A172 (cell line): Measurements from ENCODE around the gene SPPL2B. TPM values are rescaled to one million over a fixed set of nuclear protein-coding genes. Genes with fewer than 3 reads are reported as not detected.
A peak's percentile ranks its signal among the peaks of the same experiment; 100 is the strongest.

Experiments
- DNase-seq: peaks from one replicate; pipeline ENCODE4 v3.0.0-alpha.2; 2015; ENCODE audit warnings: low spot score
- total RNA-seq: library from RNA; depleted of rRNA; stranded (reverse); fragments of >200 nt; shearing (Covaris generic); gene quantifications from 2 replicates; pipeline ENCODE4 v1.2.3, GENCODE V29; 2014

SPPL2B gene
- total RNA-seq, 1 experiment from 2014 or later, result 60.7 TPM

- no peak for DNase-seq
Observed at GRCh38 chr19:2323707-2324106, 4.8 kb upstream of the SPPL2B start.

- no peak for DNase-seq
Observed at GRCh38 chr19:2324220-2324948, 4.1 kb upstream of the SPPL2B start.

DNA sequence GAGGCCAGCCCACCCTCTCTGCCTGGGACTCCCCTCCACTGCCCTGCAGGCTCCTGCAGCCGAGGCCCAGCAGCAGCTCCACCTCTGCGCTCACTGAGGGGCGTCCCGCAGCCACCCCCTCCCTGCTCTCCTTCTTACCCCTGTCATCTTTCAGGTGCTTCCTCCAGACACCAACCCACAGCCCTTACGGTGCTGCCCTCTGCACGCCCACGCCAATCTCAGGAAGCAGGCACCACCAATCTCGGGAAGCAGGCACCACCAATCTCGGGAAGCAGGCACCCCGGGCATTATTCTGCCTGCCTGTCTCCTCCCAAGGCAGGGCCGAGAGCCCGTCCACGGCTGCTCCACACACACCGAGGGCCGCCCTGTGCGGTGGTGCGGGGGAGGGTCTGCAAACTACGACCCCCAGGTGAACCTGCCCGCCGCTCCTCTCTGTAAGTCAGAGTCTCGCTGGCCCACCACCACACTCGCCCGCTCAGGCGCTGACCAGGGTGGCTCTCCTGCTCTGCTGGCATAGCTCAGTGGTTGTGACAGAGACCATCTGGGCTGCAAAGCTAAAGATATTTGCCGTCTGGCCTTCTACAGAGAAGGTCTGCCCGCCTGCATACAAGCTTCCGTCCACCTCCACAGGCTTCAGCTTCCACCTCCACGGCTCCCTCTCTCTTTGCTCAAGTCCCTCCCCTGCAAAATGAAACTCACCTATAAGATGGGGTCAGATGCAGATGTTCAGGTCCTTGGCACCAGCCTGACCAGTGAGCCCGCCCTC is 3.0 kb upstream of the SPPL2B start:
- no peak for DNase-seq

DNA sequence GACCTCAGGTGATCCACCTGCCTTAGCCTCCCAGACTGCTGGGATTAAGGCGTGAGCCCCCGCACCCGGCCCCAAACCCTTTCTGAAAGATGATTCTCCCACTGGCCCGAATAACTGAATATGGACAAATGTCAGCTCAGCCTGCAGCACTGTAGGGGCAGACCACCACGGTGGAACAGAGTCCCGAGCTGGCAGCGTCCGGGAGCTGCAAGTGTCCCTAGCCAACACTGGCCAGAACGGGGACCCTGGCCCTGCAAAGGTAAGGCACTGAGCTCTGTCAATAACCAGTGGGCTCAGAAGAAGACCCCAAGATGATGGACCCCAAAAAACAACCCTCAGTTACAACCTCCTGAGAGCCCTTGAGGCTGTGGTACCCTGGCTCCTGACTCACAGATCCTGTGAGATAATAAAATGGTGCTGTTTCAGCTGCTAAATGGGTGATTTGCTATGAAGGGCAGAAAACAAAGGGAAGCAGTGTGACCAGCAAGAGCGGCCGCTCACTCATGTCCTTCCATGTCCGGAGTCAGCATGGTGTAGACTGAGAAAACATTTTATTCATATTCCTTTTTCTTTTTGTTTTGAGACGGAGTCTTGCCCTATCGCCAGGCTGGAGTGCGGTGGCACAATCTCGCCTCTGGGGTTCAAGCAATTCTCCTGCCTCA is 1.7 kb upstream of the SPPL2B start:
- DNase-seq, result no peak

DNA sequence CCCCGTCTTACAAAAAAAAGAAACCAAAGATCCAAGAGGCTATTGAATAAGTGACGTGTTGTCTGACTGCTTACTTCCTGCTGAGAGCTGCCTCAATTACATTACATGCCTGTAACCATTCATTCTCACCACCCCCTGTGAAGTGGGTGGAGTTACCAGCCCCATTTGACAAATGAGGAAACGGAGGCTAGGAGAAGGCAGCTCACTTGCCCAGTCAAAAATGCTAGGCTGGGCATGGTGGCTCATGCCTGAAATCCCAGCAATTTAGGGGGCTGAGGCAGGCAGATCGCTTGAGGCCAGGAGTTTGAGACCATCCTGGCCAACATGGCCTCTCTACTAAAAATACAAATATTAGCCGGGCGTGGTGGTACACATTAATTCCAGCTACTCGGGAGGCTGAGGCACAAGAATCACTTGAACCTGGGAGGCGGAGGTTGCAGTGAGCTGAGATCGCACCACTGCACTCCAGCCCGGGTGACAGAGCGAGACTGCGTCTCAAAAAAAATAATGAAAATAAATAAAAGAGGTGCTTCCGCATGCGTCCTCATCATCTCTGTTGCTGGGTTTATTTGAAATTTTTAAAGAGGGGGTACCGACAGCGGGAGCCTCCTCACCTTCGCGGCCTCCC is 597 bp upstream of the SPPL2B start:
- DNase-seq, result peak; percentile 69

DNA sequence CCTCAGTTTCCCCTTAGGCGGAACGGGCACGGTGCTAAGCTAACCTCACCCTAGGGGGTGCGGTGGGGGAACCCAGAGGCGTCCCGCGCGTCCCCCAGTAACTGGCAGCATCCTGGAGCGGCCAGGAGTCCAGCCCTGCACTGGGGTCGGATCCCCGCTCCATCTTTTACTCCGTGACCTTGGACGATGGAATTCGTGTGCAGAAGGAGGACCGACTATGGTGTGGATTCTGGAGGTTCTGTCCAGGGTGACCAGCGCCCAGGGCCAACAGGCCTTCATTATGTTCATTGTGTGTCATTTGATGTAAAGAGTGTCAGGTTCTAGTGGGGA is 630 bp downstream of the SPPL2B start:
- DNase-seq, result no peak

GRCh38 chr19:2329501-2329916 is 1.0 kb downstream of the SPPL2B start:
- DNase-seq, result no peak

DNA sequence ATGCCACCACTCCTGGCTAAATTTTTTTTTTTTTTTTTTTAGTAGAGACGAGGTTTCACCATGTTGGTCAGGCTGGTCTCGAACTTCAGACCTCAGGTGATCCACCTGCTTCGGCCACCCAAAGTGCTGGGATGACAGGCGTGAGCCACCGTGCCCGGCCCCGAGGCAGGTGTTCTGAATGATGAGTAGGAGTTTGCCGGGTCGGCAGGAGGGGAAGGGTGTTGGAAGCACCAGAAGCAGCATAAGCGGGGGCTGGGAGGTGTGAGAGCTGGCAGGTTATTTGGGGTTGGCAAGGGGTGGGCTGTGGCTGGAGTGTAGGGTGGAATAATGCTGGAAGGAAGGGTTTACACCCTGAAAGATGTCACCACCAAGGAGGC is 1.8 kb downstream of the SPPL2B start:
- no peak for DNase-seq

DNA sequence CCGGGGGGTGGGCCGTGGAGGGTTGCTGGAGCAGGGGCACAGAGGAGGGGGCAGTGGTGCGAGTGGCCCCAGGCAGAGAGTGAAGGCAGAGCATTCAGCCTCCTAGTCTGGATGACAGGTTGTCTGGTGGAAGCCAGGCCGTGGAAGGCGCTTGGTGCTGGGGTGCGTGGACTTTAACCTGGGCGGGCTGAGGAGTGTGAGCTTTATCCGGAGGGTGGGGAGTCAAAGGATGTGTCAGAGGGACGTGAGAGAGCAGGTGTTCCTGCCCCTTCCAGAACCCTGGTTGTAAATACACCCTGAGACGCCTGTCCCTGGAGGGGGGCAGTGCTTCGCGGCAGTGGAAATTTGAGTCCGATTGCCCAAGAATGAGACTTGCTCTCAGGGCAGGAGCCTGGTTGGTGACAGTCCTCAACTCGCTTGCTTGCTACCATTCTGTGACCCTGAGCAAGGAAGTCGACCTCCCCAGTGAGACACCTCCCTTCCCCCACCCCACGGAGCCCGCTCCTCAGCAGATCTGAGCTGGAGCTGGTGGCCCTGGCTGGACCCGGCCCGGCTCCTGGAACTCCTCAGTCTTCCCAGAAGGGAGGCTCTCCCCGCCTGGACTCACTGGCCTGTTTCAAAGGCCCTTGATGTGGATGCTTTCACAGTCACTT is 2.3 kb downstream of the SPPL2B start:
- DNase-seq, result no peak

- no peak for DNase-seq
Observed at GRCh38 chr19:2331601-2332246, 3.2 kb downstream of the SPPL2B start.

DNA sequence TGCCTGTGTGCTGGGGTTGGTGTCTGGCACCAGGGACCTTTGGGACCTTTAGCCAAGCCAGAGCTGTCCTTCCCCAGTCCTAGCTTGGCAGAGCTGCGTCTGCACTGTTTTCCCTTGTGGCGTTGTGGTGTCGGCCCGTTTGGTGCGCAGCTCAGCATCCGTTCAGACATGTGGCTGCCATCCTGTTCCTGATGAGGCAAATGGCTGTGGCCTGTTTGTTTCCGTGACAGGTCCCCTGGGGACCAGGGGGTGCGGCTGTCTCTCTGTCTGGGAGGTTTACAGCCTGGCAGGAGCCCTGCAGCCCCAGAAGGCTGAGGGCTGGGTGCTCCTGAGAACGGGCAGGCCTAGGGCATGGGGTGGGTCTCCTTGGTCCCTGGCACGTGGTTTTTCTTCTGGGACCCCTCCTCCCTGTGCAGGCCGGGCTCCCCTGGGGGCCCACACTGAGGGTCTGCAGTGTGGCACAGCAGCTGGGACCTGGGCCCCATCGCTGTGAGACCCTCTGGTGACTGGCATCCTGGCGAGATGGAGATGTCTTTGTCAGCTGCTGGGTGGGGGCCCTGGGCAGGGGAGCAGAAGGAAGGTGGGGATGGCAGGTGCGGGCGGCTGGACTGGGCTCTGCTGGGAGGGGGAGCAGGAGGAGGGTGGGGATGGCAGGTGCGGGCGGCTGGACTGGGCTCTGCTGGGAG is 4.0 kb downstream of the SPPL2B start:
- DNase-seq, result no peak

GRCh38 chr19:2333027-2333806 is 4.7 kb downstream of the SPPL2B start:
- no peak for DNase-seq

- no peak for DNase-seq
Observed at GRCh38 chr19:2333807-2334211, 5.3 kb downstream of the SPPL2B start.

- DNase-seq, result no peak
Observed at GRCh38 chr19:2334426-2334825, 5.9 kb downstream of the SPPL2B start.

DNA sequence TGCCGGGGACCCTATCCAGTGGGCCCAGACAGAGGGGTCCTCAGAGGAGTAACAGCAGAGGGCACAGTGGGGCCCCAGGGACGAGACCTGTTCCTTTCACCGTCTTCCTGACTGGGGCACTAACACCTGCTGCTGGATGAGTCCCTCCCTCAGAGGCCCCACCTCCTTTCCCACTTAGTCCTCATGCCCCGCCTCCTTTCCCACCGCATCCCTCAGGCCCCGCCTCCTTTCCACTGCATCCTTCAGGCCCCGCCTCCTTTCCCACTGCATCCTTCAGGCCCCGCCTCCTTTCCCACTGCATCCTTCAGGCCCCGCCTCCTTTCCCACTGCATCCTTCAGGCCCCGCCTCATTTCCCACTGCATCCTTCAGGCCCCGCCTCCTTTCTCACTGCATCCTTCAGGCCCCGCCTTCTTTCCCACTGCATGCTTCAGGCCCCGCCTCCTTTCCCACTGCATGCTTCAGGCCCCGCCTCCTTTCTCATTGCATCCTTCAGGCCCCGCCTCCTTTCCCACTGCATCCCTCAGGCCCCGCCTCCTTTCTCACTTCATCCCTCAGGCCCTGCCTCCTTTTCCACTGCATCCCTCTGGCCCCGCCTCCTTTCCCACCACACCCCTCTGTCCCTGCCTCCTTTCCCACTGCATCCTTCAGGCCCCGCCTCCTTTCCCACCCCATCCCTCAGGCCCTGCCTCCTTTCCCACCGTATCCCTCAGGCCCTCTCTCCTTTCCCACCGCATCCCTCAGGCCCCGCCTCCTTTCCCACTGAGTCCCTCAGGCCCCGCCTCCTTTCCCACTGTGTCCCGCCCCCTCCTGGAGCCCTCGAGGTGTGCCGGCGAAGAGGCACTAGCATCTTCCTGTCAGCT is 6.7 kb downstream of the SPPL2B start:
- DNase-seq, result no peak

DNA sequence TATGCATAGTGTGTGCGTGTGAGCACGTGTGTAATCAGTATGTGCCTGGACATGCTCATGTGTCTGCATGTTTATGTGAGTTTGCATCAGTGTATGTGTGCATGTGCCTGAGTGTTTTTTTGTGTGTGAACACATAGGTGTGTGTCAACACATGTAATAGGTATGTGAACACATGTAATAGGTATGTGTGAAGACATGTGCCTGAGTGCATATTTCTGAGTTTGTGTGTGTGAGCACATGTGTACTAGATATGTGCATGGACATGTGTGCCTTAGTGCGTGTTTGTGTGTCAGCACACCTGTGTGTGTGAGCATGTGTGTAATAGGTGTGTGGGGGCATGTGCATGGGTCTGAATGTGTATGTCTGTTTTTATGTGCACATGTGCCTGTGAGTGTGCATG is 7.4 kb downstream of the SPPL2B start:
- DNase-seq, result no peak

DNA sequence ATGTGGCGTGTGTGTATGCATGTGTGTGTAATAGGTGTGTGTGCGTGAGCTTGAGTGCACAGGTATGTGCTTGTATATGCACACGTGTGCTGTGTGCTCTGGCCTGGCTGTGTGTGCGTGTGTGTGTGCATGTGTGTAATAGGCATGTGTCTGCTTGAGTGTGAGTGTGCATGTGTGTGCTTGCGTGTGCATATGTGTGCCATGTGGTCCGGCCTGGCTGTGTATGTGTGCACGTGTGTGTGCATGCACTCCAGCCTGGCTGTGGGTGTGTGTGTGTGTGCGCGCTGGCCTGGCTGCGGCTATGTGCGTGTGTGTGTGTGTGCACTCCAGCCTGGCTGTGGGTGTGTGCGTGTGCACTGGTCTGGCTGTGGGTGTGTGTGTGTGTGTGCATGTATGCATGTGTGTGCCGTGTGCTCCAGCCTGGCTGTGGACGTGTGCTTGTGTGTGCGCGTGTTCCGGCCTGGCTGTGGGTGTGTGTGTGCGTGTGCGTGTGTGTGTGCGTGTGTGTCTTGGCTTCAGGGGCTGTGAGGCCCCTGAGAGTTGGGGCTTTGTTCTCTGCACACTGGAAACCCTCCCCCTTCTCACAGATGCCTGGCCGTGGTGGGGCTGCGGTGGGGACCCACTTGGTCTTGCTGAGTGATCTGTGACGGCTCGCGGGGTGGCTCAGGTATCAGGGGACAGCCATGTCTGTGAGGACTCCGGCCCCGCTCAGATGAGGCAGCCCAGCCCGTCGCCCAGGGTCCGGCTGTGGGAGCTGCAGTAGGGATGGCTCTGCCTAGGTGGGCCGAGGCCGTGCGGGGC is 8.2 kb downstream of the SPPL2B start:
- no peak for DNase-seq

- DNase-seq, result no peak
Observed at GRCh38 chr19:2337329-2337707, 8.8 kb downstream of the SPPL2B start.
